ENCODE results near the gene DENND6A. TPM values are rescaled to one million over a fixed set of nuclear protein-coding genes. Genes with fewer than 3 reads are reported as not detected.

The DENND6A gene
- total and polyA plus RNA-seq, 3 donors from 2014 or later = 16.0 to 20.6 (median 18.7) TPM

- peaks cover 34% of the 10 kb centered on the region for H3K4me1 ChIP-seq
- WGBS, 2 donors = 56 to 63% methylated on average over 6 of the region's 6 CpGs
Observed at GRCh38 chr3:57592306-57592705, 100.6 kb downstream of the DENND6A start.

GRCh38 chr3:57587905-57588304 is 105.0 kb downstream of the DENND6A start:
- no peaks in the 10 kb centered on the region for H3K9me3 ChIP-seq
- H3K27ac ChIP-seq = no peak overlapping the region
- H3K27me3 ChIP-seq = no peaks in the 10 kb centered on the region
- TF ChIP-seq POLR2A (IDR thresholded peaks at IDR 0.05) (no peak), CTCF (IDR thresholded peaks at IDR 0.05) (no peak)
- intact Hi-C loops (cut with DNase I; ENCODE audit: low total_unique reads) = no loop called here
- H3K4me1 ChIP-seq = peaks cover 10% of the 10 kb centered on the region
- no peaks in the 10 kb centered on the region for H3K36me3 ChIP-seq (ENCODE audit: low read depth, missing control alignments)
- WGBS, 2 donors = 61 to 73% methylated on average over 2 of the region's 2 CpGs
- no peak overlapping the region for H3K4me3 ChIP-seq
- no peak for DNase-seq

More at GRCh38 chr3:57592306-57592705, 100.6 kb downstream of the DENND6A start:
- intact Hi-C loops (cut with DNase I; ENCODE audit: low total_unique reads) = no loop called here
- H3K36me3 ChIP-seq (ENCODE audit: low read depth, missing control alignments) = no peaks in the 10 kb centered on the region
- no peak overlapping the region for H3K4me3 ChIP-seq
- no peak overlapping the region for H3K27ac ChIP-seq
- no peak for DNase-seq
- H3K9me3 ChIP-seq = no peaks in the 10 kb centered on the region
- H3K27me3 ChIP-seq = no peaks in the 10 kb centered on the region
- TF ChIP-seq CTCF (IDR thresholded peaks at IDR 0.05) = no peak
- TF ChIP-seq POLR2A (IDR thresholded peaks at IDR 0.05) = no peak

- TF ChIP-seq CTCF (IDR thresholded peaks at IDR 0.05) (no peak), POLR2A (IDR thresholded peaks at IDR 0.05) (no peak)
- Histone ChIP-seq H3K9me3 (no peaks in the 10 kb centered on the region), H3K4me3 (no peak overlapping the region), H3K36me3 (ENCODE audit: low read depth, missing control alignments) (no peaks in the 10 kb centered on the region), H3K27ac (no peak overlapping the region), H3K27me3 (no peaks in the 10 kb centered on the region), H3K4me1 (no peaks in the 10 kb centered on the region)
- WGBS, 2 donors = 82 to 86% methylated on average over 6 of the region's 6 CpGs
- intact Hi-C loops (cut with DNase I; ENCODE audit: low total_unique reads) = no loop called here
- DNase-seq = no peak
Observed at GRCh38 chr3:57586778-57587177, 106.1 kb downstream of the DENND6A start.

GRCh38 chr3:57583544-57583943 is 109.3 kb downstream of the DENND6A start:
- Histone ChIP-seq H3K4me3 (no peak overlapping the region), H3K4me1 (no peaks in the 10 kb centered on the region), H3K9me3 (no peaks in the 10 kb centered on the region), H3K27ac (no peak overlapping the region), H3K27me3 (no peaks in the 10 kb centered on the region), H3K36me3 (ENCODE audit: low read depth, missing control alignments) (no peaks in the 10 kb centered on the region)
- TF ChIP-seq CTCF (IDR thresholded peaks at IDR 0.05) (no peak), POLR2A (IDR thresholded peaks at IDR 0.05) (no peak)
- DNase-seq = no peak
- 88 to 94% methylated on average over 2 of the region's 2 CpGs for WGBS, 2 donors
- intact Hi-C loops (cut with DNase I; ENCODE audit: low total_unique reads) = no loop called here

- intact Hi-C loops (cut with DNase I; ENCODE audit: low total_unique reads) = no loop called here
- H3K27ac ChIP-seq = no peak overlapping the region
- H3K4me1 ChIP-seq = peaks cover 4% of the 10 kb centered on the region
- DNase-seq = no peak
- H3K9me3 ChIP-seq = no peaks in the 10 kb centered on the region
- TF ChIP-seq CTCF (IDR thresholded peaks at IDR 0.05) (no peak), POLR2A (IDR thresholded peaks at IDR 0.05) (no peak)
- no peak overlapping the region for H3K4me3 ChIP-seq
- H3K27me3 ChIP-seq = no peaks in the 10 kb centered on the region
- no peaks in the 10 kb centered on the region for H3K36me3 ChIP-seq (ENCODE audit: low read depth, missing control alignments)
- 88% methylated on average over 7 of the region's 7 CpGs for WGBS, 2 donors
Observed at GRCh38 chr3:57582474-57583168, 110.3 kb downstream of the DENND6A start.

Data from testis (tissue), 3 donors.